CD4-positive, alpha-beta T cell treated with Interleukin-1 beta for 1 hour (primary cell): ENCODE data around the gene CSTPP1.
A peak's percentile ranks its signal among the peaks of the same experiment; 100 is the strongest.
"Not testable (repeated sequence)": the region's sequence is repeated elsewhere in the genome, so short reads cannot be mapped to it uniquely, and the experiment has no call there.

ENCODE experiments used
- DNase-seq, 2 donors: peaks; one replicate each; pipeline ENCODE4 v3.0.0-alpha.2; 2020 to 2022

CSTPP1 gene

DNA sequence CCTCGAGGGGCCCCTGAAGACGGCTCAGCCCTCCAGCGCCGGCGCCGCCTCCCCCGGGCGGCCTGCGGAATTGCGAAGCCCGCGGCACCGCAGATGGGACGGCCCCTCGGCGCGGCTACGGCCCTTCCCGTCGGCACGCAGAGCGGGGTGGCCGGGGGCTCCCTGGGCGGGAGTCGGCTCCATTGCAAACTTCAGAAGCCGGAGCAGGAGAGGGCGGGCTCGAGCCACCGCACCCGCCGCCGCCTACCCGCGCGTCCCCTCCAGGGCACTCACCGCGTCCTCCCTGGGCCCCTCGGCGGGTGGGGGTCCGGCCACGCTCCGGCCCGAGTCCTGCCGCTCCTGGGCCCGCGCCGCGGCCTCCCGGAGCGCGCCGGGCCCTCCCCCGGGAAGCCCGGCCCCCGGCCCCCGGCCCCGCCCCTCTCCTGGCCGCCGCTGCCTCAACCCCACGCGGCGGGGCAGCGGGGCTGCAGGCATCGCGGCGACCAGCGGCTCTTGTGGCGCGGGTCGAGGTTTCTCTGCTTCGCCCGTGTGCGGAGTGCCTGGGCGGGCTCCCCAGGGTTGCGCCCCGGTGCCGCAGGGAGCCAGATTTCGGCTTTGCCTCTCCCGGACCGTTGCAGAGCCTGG is 249.6 kb downstream of the CSTPP1 start, which contains the start of gene PACSIN3:
TSS of gene PACSIN3 (minus strand) at position 359 of the 624 bp plus-strand sequence. CDS start 3,707 bp downstream, outside the sequence.
- DNase-seq = peak; percentile 24 to 41

DNA sequence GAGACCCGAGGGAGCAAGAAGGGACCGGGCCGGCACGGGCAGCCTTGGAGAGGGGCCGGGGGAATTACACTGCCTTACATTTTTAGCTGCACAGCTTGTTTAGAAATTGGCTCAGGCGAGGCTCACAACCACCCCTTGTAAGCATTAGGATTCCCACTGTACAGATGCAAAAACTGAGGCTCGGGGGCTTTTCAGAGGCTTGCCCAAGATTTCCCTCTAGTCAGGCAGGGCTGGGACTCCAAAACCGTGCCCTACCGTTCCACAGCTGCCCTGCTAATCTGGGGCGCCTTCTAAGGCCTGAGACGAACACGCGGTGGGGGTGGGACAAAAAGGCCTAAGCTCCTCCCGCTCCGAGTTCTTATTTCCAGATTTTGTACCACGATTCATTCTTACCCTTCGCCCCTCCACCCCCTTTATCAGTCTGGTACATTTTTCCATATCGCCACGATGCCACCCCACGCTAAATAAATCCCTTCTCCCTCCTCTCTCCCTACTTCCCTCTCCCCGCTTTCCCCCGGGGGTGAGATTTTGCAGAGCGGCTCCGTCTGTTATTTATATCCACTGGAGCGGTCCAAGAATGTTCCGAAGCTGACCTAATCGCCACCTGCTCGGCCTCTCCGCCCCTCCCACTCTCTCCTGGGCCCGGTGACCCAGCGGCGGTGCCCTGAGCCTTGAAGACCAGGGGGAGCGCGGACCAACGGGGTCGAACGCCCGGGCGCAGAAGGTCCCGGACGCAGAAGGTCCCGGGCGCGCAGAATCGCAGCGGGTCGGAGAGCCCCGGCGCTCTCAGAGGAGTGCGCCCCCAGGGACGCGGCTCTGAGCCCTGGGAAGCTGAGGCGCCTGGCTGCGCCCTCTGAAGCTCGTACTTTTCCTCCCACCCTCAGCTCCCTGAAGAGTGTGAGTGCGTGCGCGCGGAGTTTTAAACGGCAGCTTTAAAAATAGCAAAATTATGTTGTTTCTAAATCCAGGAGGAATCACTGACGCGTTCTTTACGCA is 250.4 kb downstream of the CSTPP1 start:
- DNase-seq = peak; percentile 29 to 43

- no peak for DNase-seq
These were observed 251.2 kb downstream of the CSTPP1 start for GRCh38 chr11:47187723-47188122.

DNA sequence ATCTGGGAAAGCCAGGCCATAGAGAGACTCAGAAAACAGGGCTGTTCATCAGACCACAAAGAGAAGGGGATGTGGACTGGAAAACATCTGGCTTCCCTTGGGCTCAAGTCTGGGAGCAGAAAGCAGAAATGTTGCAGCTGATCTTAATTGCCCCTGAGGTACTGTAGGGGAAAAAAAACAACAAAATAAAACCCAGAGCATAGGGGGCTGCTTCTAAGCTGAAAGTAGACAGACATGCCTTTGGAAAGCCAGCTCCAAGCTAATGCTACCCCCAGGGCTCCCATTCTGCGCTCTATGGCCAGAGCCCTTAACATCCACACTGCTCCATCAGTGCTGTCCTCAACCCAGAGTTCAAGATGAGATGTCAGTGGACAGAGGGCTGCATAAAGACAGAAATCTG is 251.7 kb downstream of the CSTPP1 start:
- DNase-seq = no peak

DNA sequence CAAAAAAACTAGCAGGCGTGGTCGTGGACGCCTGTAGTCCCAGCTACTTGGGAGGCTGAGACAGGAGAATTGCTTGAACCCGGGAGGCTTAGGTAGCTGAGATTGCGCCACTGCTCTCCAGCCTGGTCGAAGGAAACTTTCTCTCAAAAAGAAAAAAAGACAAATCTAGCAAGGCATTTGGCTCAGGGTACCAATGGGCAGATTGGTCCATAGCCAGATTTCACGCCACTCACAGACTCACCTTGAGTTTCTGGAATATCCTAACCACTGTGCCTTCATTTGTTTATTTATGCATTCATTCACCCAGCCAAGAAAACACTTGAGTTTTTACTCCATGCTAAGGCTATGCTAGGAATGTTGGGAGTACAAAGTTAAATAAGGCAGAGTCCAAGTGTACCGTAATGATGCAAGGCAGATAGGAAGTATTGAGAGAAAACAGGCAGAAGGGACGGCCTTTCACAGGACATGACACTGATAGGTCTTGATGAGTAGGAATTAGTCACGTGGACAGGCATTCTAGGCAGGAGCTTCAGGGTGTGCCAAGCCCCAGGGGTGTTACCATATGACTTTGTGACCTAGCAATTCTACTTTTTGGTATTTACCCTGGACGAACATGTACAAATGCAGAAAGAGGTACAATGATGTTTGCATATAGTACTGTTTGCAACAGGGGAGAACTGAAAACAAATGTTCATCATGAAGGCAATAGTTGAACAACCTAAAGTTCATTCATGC is 252.7 kb downstream of the CSTPP1 start:
- DNase-seq = no peak

DNA sequence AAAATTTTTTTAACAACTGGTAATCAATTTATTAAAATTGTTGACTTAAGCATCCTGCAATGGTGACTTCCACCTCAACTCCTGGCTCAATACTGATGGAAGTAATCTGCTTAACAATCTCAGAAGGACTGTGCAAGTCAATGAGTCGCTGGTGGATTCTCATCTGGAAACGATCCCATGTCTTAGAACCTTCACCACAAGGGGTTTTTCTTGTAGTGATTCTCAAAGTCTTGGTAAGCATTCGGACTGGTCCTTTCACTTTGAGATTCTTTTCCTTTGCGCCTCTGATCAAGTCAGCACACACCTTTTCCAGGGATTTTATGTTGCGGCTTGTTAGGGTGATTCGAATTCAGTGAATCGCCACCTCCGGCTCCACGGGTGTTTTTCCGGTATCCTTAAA is 254.6 kb downstream of the CSTPP1 start:
- DNase-seq = not testable (repeated sequence)

DNA sequence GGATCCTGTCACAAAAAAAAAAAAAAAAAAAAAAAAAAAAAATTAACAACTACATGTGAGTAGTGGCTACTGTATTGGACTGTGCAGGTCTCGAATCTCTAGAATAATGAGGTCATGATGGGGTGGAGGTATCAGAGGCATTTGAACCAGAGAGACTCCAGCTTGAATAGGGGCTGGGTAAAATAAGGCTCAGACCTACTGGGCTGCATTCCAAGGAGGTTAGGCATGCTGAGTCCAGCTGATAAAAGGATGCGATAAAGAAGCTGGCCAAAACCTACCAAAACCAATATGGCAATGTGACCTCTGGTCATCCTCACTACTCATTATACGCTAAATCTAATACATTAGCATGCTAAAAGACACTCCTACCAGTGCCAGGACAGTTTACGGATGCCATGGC is 255.6 kb downstream of the CSTPP1 start:
- no peak for DNase-seq

GRCh38 chr11:47198161-47198560 is 261.6 kb downstream of the CSTPP1 start:
- not testable (repeated sequence) for DNase-seq

- no peak for DNase-seq
These were observed 264.5 kb downstream of the CSTPP1 start for GRCh38 chr11:47201015-47201414.

DNA sequence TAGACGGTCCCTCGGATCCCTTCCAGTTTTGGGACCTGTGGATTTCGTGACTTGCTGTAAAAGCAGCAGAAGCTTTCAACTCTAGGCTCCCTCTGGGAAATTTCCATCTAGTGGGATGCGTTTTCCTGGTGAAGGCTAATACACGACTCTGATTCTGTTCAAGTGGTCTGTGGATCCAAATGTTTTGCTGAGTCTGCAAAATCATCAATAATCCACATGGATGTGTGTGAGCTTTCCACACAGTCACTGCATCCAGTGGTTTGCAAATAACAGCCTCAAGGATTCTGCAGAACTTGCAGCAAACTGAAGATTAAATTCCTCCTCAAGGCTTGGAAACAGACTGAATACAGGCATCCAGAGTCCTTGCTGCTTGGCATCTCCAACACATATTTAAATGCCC is 266.0 kb downstream of the CSTPP1 start:
- no peak for DNase-seq

GRCh38 chr11:47204637-47204989 is 268.1 kb downstream of the CSTPP1 start:
- no peak for DNase-seq

- not testable (repeated sequence) for DNase-seq
These were observed 270.0 kb downstream of the CSTPP1 start for GRCh38 chr11:47206577-47206976.

GRCh38 chr11:47207459-47207858 is 270.9 kb downstream of the CSTPP1 start:
- DNase-seq = no peak

DNA sequence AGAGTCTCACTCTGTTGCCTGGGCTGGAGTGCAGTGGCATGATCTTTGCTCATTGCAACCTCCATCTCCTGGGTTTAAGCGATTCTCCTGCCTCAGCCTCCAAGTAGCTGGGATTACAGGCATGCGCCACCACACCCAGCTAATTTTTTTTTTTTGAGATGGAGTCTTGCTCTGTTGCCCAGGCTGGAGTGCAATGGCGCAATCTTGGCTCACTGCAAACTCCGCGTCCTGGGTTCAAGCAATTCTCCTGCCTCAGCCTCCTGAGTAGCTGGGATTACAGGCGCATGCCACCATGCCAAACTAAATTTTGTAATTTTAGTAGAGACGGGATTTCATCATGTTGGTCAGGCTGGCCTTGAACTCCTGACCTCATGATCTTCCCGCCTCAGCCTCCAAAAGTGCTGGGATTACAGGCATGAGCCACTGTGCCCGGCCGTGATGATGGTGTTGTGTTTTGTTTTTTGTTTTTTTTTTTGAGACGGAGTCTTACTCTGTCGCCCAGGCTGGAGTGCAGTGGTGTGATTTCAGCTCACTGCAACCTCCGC is 271.5 kb downstream of the CSTPP1 start:
- not testable (repeated sequence) for DNase-seq

- DNase-seq = no peak
These were observed 272.1 kb downstream of the CSTPP1 start for GRCh38 chr11:47208628-47209027.
